AG09319 (cell line): ENCODE results near the gene PPCDC.
"Not testable (repeated sequence)": the region's sequence is repeated elsewhere in the genome, so short reads cannot be mapped to it uniquely, and the experiment has no call there.

Experiments used
- DNase-seq: peaks from one replicate; pipeline ENCODE4 v3.0.0-alpha.2; 2010; ENCODE audit warnings: low read depth; ENCODE audit errors: extremely low read depth
- CTCF ChIP-seq: IDR thresholded peaks from 2 replicates; pipeline ENCODE4 v1.5.1; 2011; ENCODE audit warnings: low read depth, mild to moderate bottlenecking, inconsistent platforms, low read length, moderate library complexity

PPCDC gene

DNA sequence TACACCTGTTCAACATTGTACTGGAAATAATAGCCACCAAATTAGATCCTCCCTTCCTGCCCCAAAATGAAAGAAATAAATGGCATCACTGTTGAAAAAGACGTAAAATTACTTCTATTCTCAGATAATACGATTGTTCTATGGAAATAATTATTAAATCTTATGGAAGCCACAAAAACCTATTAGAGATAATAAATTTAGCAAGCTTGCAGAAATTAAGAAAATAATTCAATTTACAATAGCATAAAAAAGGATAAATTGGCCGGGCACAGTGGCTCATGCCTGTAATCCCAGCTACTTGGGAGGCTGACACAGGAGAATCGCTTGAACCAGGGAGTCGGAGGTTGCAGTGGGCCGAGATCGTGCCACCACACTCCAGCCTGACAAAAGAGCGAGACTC lies 57.8 kb downstream of the PPCDC start:
- TF ChIP-seq CTCF = no peak
- no peak for DNase-seq

DNA sequence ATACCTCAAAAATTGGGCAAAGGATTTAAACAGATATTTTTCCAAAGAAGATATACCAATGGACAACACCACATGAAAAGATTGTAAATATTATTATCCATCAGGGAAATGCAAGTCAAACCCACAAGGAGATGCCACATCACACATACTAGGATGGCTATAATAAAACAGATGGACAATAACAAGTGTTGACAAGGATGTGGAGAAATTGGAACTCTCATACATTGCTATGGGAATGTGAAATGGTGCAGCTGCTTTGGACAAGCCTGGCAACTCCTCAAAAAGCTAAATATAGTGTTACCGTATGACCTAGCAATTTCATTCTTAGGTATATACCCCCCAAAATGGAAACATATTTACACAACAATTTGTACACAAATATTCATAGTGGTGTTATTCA lies 59.3 kb downstream of the PPCDC start:
- TF ChIP-seq CTCF = no peak
- no peak for DNase-seq

DNA sequence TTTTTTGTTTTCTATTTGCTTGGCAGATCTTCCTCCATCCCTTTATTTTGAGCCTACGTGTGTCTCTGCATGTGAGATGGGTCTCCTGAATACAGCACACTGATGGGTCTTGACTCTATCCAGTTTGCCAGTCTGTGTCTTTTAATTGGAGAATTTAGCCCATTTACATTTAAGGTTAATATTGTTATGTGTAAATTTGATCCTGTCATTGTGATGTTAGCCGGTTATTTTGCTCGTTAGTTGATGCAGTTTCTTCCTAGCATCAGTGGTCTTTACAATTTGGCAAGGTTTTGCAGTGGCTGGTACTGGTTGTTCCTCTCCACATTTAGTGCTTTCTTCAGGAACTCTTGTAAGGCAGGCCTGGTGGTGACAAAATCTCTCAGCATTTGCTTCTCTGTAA lies 62.3 kb downstream of the PPCDC start:
- DNase-seq = not testable (repeated sequence)

DNA sequence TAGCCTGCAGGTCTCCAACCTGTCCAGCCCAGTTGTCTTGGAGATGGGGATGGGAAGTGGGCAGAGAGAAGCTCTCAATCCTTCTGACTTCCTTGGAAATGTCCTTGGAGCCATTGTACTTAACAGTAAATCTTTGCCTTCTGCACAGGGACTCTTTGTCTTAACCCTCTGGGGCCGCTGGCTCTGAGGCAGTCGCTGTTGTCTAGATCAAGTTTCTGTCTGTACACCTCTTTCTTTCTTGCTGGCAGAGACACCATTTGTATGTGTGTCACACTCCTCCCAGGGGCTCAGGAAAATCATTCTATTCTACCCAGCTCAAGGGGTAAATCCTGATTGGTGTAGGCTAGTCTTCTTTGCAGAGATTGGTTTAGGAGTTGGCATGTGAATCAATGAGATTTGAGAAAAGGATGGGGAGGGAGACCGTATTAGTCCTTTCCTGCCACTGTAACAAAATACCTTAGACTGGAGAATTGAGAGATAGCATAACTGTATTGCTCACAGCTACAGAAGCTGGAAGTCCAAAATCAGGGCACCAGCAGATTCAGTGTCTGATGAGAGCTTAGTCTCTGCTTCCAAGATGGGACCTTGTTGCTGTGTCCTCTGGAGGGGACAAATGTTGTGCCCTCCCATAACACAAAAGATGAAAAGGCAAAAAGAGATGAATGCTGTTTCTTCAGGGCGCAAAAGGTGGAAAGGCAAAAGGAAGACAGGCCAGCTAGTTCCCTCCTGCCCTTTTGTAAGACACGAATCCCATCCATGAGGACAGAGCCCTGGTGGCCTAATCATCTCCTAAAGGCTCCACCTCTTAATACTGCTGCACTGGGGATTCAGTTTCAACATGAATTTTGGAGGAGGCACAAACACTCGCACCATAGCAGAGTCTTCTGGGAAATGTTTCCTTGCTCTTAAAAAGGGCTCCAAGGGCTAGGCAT lies 66.3 kb downstream of the PPCDC start:
- no peak for DNase-seq
- no peak for TF ChIP-seq CTCF

DNA sequence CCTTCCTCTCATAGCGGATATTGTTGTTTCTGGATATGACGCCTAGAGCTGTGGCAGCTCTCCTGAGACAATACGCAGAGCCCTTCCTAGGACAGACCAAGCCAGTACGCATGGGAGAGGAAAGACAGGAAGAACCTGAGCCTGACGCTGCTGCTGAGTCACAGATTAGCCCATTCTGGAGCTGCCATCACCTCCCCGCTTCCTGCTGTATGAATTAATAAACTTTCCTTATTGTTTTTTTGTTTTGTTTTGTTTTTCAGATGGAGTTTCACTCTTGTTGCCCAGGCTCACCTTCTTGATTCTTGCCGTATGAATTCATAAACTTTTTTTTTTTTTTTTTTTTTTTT lies 67.0 kb downstream of the PPCDC start:
- no peak for TF ChIP-seq CTCF
- no peak for DNase-seq

DNA sequence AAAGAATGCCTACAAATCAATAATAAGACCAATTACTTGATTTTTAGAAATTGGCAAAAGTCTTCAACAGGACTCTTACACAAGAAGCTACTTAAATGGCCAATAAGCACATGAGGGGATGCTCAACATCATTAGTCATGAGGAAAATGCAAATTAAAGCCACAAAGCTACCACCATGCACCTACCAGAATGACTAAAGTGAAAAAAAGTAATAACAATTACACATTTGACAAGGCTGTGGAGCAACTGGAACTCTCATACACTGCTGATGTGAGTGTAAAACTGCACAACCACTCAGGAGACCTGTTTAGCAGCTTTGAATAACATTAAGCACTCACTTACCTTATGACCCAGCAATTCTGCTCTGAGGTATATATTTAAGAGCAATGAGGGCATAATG lies 68.4 kb downstream of the PPCDC start:
- TF ChIP-seq CTCF = no peak
- no peak for DNase-seq

GRCh38 chr15:75094961-75095478 lies 71.6 kb downstream of the PPCDC start:
- DNase-seq = not testable (repeated sequence)

DNA sequence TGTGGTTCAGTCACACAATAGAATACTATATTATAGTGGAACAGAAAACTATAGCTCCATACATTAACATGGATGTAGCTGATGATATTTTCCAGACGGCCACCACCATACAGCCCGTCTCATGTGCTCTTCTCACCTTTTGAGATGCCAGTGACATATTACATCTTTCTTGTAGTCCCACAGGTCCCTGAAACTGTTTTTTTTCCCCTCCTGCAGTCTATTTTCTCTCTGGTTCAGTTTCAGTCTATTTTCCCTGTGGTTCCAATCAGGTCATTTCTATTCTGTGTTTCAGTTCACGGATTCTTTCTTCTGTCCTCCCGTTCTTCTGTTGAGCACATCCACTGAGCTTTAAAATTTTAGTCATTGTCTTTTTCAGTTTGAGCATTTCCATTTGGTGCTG lies 72.2 kb downstream of the PPCDC start:
- DNase-seq = no peak
- TF ChIP-seq CTCF = no peak
